Natural killer cell (primary cell): ENCODE results near the gene ARFRP1. TPM values are rescaled to one million over a fixed set of nuclear protein-coding genes. Genes with fewer than 3 reads are reported as not detected.
"Not testable (repeated sequence)": the region's sequence is repeated elsewhere in the genome, so short reads cannot be mapped to it uniquely, and the experiment has no call there.

Source experiments
- ATAC-seq, 3 donors: fragments of 150-1000 bp in 2 of 3; fragments of 200-7000 bp in 1 of 3; cut with Tn5 transposase; 1 replicate in 1 of 3; 2 replicates in 2 of 3; pipeline ENCODE4 v1.10.0; 2021; ENCODE audit warnings: mild to moderate bottlenecking in 2 of 3, moderate library complexity in 2 of 3
- DNase-seq, 2 donors: peaks; one replicate each; pipeline versions ENCODE4 v3.0.0 to v3.0.0-alpha.2; 2013 to 2021; ENCODE audit warnings: mixed read lengths in 1 of 2
- H3K27ac ChIP-seq: one replicate; pipeline ENCODE4 v1.5.1; 2013; ENCODE audit warnings: mild to moderate bottlenecking, low read length
- H3K27me3 ChIP-seq: one replicate; pipeline ENCODE4 v1.6.1; 2013; ENCODE audit warnings: low read length; ENCODE audit not compliant: control insufficient read depth, insufficient read depth
- H3K36me3 ChIP-seq: one replicate; pipeline ENCODE4 v1.6.1; 2013; ENCODE audit warnings: low read length; ENCODE audit not compliant: control insufficient read depth, insufficient read depth
- H3K4me1 ChIP-seq: one replicate; pipeline ENCODE4 v1.6.1; 2013; ENCODE audit warnings: low read length; ENCODE audit not compliant: control insufficient read depth, insufficient read depth
- H3K4me3 ChIP-seq: one replicate; pipeline ENCODE4 v1.5.1; 2013; ENCODE audit warnings: low read length
- H3K9me3 ChIP-seq: one replicate; pipeline ENCODE4 v1.6.1; 2013; ENCODE audit warnings: low read length; ENCODE audit not compliant: control insufficient read depth, insufficient read depth
- H3K27ac Mint-ChIP-seq, 2 donors: one replicate each; pipeline ENCODE4 v1.8.0; 2022; ENCODE audit warnings: mild to moderate bottlenecking in 2 of 2, mixed read lengths in 2 of 2, moderate library complexity in 1 of 2
- H3K27me3 Mint-ChIP-seq, 2 donors: one replicate each; pipeline ENCODE4 v1.8.0; 2022; ENCODE audit warnings: low read depth in 2 of 2, mixed read lengths in 2 of 2
- H3K36me3 Mint-ChIP-seq: one replicate; pipeline ENCODE4 v1.8.0; 2022; ENCODE audit warnings: mixed read lengths
- H3K4me1 Mint-ChIP-seq, 2 donors: one replicate each; pipeline ENCODE4 v1.8.0; 2022; ENCODE audit warnings: mixed read lengths in 2 of 2
- H3K4me3 Mint-ChIP-seq: one replicate; pipeline ENCODE4 v1.8.0; 2022; ENCODE audit warnings: mild to moderate bottlenecking, moderate library complexity, mixed read lengths
- H3K9me3 Mint-ChIP-seq, 2 donors: one replicate each; pipeline ENCODE4 v1.8.0; 2022; ENCODE audit warnings: mixed read lengths in 2 of 2
- WGBS: methylation state at CpG from one replicate; pipeline ENCODE4 v1.1.7; 2013; ENCODE audit warnings: missing lambda C conversion rate; ENCODE audit not compliant: insufficient coverage; 5-methylcytosine and 5-hydroxymethylcytosine counted together
- intact Hi-C: fragments of 100-400 bp; cut with micrococcal nuclease; formaldehyde crosslinking; loops from one replicate; pipeline ENCODE4 v1.14.2; 2022
- total RNA-seq, 4 donors: library from RNA; stranded (reverse); fragments of 120-200 nt in 1 of 4; gene quantifications; one replicate each; pipeline versions ENCODE4 v1.2.3 to v1.2.4, GENCODE V29; 2013 to 2022
- TF ChIP-seq, protein P1 (sequence below): fragments of 200-600 bp; IDR thresholded peaks from one replicate; pipeline ENCODE4 v1.8.0; 2022; ENCODE audit warnings: antibody characterized with exemption

Gene ARFRP1
- total RNA-seq, 3 donors from 2014 or later (not counting 1 experiment from before 2014, with no cell fraction given), result 43.9 to 55.8 (median 50.6) TPM

DNA sequence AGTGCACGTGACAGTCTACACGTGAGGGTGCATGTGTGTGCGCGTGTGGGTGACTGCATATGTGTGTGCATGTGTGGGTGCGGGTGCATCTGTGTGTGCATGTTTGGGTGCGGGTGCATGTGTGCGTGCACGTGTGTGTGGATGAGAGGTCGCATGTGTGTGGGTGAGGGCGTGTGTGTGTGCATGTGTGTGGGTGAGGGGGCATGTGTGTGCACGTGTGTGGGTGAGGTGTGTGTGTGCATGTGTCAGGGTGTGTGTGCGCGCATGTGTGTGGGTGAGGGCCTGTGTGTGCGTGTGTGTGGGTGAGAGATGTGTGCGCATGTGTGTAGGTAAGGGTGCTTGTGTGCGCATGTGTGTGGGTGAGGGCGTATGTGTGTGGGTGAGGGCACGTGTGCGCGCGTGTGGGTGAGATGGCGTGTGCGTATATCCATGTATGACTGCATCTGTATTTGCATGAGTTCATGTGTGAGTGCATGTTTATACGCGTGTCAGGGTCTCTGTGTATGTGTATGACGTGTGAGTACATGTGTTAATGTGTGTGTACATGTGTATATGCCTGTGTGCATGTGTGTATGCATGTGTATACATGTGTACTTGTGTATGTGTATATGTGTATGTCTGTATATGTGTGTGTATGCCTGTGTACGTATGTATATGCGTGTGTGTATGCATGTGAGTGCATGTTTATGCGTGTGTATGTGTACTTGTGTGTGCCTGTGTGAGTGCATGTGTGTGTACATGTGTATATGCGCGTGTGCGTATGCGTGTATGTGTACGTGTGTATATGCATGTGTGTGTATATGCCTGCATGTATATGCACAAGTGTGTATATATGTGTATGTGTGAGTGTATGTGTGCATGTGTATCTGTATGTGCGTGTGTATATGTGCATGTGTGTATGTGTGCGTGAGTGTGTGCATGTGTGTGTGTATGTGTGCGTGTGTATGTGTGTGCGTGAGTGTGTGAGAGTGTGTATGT is 24.6 kb upstream of the ARFRP1 start:
- Histone ChIP-seq H3K9me3 (no peaks in the 10 kb centered on the region), H3K4me1 (peaks cover 76% of the 10 kb centered on the region), H3K36me3 (peaks cover 24% of the 10 kb centered on the region), H3K27me3 (no peaks in the 10 kb centered on the region), H3K4me3 (no peak overlapping the region), H3K27ac (no peak overlapping the region)
- Mint-ChIP-seq H3K36me3 (no peaks in the 10 kb centered on the region), H3K9me3 (no peaks in the 10 kb centered on the region), H3K27me3 (no peaks in the 10 kb centered on the region), H3K27ac (no peak overlapping the region), H3K4me1 (peaks cover 45 to 55% of the 10 kb centered on the region in 2 donors), H3K4me3 (no peak overlapping the region)
- ATAC-seq (no peak), DNase-seq (peak in 1 of 2 donors; percentile 13)
- TF ChIP-seq, protein P1, sequence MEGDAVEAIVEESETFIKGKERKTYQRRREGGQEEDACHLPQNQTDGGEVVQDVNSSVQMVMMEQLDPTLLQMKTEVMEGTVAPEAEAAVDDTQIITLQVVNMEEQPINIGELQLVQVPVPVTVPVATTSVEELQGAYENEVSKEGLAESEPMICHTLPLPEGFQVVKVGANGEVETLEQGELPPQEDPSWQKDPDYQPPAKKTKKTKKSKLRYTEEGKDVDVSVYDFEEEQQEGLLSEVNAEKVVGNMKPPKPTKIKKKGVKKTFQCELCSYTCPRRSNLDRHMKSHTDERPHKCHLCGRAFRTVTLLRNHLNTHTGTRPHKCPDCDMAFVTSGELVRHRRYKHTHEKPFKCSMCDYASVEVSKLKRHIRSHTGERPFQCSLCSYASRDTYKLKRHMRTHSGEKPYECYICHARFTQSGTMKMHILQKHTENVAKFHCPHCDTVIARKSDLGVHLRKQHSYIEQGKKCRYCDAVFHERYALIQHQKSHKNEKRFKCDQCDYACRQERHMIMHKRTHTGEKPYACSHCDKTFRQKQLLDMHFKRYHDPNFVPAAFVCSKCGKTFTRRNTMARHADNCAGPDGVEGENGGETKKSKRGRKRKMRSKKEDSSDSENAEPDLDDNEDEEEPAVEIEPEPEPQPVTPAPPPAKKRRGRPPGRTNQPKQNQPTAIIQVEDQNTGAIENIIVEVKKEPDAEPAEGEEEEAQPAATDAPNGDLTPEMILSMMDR, result no peak
- 92% methylated on average over 38 of the region's 38 CpGs for WGBS
- intact Hi-C loops, result loop anchor here (10.0 kb wide), 1 partner anchor 98 kb away; no protein-coding TSS in a partner anchor

DNA sequence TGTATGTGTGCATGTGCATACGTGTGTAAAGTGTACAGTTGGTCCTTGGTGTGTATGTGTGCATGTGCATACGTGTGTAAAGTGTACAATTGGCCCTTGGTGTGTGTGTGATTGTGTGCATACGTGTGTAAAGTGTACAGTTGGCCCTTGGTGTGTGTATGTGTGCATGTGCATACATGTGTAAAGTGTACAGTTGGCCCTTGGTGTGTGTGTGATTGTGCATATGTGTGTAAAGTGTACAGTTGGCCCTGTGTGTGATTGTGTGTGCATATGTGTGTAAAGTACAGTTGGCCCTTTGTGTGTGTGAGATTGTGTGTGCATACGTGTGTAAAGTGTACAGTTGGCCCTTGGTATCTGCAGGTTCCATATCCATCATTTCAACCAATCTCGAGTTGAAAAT is 23.6 kb upstream of the ARFRP1 start:
- no peak for DNase-seq

DNA sequence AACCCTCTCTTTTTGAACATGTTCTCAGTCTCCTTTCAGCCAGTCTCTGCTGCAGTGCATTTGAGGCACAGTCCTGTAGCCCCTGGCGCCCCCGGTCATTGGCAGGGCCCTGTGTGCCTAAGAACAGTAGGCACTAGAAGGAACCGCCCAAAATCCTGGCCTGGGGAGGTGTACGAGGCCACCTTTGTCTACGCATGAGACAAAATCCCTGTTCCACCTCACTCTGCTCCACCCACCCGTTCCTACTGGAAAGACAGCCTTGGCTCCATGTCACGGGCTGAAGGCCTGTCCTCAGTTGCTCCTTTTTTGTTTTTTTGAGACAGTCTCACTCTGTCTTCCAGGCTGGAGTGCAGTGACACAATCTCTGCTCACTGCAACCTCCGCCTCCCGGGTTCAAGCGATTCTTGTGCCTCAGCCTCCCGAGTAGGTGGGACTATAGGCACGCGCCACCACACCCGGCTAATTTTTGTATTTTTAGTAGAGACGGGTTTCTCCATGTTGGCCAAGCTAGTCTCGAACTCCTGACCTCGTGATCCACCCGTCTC is 22.5 kb upstream of the ARFRP1 start:
- H3K36me3 Mint-ChIP-seq, H3K9me3 Mint-ChIP-seq, ATAC-seq, H3K27ac Mint-ChIP-seq, H3K4me3 ChIP-seq, H3K4me3 Mint-ChIP-seq, H3K27me3 Mint-ChIP-seq, H3K9me3 ChIP-seq, H3K27me3 ChIP-seq: not testable (repeated sequence)
- H3K4me1 ChIP-seq, result peaks cover 59% of the 10 kb centered on the region
- WGBS, result 66% methylated on average over 18 of the region's 18 CpGs
- H3K27ac ChIP-seq, result peak overlapping the region; percentile 21
- intact Hi-C loops, result loop anchor here (10.0 kb wide), 1 partner anchor 95 kb away; no protein-coding TSS in a partner anchor
- peaks cover 33 to 34% of the 10 kb centered on the region in 2 donors for H3K4me1 Mint-ChIP-seq
- peaks cover 25% of the 10 kb centered on the region for H3K36me3 ChIP-seq
- DNase-seq, result peak in 1 of 2 donors; percentile 16

More for the DNA sequence above, 23.6 kb upstream of the ARFRP1 start:
- peaks cover 24% of the 10 kb centered on the region for H3K36me3 ChIP-seq
- Mint-ChIP-seq H3K4me1 (peaks cover 45% of the 10 kb centered on the region in 2 donors), H3K27me3 (no peaks in the 10 kb centered on the region), H3K27ac (no peak overlapping the region), H3K36me3 (no peaks in the 10 kb centered on the region), H3K4me3 (no peak overlapping the region), H3K9me3 (no peaks in the 10 kb centered on the region)
- H3K4me3 ChIP-seq, result no peak overlapping the region
- TF ChIP-seq, protein P1, result no peak
- ATAC-seq, result no peak
- no peak overlapping the region for H3K27ac ChIP-seq
- H3K27me3 ChIP-seq, result no peaks in the 10 kb centered on the region
- H3K9me3 ChIP-seq, result no peaks in the 10 kb centered on the region
- WGBS, result 83% methylated on average over 4 of the region's 5 CpGs
- intact Hi-C loops, result loop anchor here (10.0 kb wide), 1 partner anchor 97 kb away; no protein-coding TSS in a partner anchor
- H3K4me1 ChIP-seq, result peaks cover 70% of the 10 kb centered on the region

DNA sequence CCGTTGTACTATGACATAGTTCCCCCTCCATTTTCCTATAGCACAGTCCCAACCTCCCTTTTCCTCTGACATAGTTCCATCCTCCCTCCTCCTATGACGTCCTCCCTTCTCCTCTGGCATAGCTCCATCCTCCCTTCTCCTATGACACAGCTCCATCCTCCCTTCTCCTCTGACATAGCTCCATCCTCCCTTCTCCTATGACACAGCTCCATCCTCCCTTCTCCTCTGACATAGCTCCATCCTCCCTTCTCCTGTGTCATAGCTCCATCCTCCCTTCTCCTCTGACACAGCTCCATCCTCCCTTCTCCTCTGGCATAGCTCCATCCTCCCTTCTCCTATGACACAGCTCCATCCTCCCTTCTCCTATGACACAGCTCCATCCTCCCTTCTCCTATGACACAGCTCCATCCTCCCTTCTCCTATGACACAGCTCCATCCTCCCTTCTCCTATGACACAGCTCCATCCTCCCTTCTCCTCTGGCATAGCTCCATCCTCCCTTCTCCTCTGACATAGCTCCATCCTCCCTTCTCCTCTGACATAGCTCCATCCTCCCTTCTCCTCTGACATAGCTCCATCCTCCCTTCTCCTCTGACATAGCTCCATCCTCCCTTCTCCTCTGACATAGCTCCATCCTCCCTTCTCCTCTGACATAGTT is 15.3 kb upstream of the ARFRP1 start:
- H3K4me3 ChIP-seq, H3K27me3 ChIP-seq, intact Hi-C loops, H3K27me3 Mint-ChIP-seq, H3K27ac ChIP-seq, H3K4me3 Mint-ChIP-seq, H3K9me3 Mint-ChIP-seq, DNase-seq, ATAC-seq: not testable (repeated sequence)
- Mint-ChIP-seq H3K27ac (peak overlapping the region in 1 of 2 donors; percentile 13), H3K36me3 (peaks cover 23% of the 10 kb centered on the region), H3K4me1 (peaks cover 14 to 26% of the 10 kb centered on the region in 2 donors)
- Histone ChIP-seq H3K4me1 (peaks cover 11% of the 10 kb centered on the region), H3K9me3 (peaks cover 11% of the 10 kb centered on the region), H3K36me3 (peaks cover 22% of the 10 kb centered on the region)
- 92% methylated on average over 2 of the region's 2 CpGs for WGBS
